Measurements from ENCODE around the gene PGD.

DNA sequence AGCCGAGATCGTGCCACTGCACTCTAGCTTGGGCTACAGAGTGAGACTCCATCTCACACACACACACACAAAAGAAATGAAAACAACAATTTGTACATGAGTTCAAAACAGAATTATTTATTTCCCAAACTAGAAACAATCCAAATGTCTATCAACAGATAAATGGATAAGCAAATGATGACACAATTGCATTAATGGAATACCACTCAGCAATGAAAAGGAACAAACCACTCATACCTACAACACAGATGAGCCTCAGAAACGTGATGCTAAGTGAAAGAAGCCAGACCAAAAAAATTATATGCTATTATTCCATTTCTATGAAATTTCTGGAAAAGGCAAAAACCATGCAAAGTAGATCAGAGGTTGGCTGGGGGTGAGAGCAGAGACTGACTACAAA, 2.0 kb upstream of the PGD start:
- TF ChIP-seq CTCF (IDR thresholded peaks at IDR 0.05; ENCODE audit: low read length): no peak
- no peak for TF ChIP-seq EZH2 (IDR thresholded peaks at IDR 0.05; ENCODE audit: borderline replicate concordance, low read length)

Measured in OCI-LY1 (cell line).